Measurements from ENCODE around the gene GON7. TPM values are rescaled to one million over a fixed set of nuclear protein-coding genes. Genes with fewer than 3 reads are reported as not detected.
"Not testable (repeated sequence)": the region's sequence is repeated elsewhere in the genome, so short reads cannot be mapped to it uniquely, and the experiment has no call there.

GON7 gene
- total RNA-seq, 2 donors from 2014 or later: 7.8 to 11.9 TPM

DNA sequence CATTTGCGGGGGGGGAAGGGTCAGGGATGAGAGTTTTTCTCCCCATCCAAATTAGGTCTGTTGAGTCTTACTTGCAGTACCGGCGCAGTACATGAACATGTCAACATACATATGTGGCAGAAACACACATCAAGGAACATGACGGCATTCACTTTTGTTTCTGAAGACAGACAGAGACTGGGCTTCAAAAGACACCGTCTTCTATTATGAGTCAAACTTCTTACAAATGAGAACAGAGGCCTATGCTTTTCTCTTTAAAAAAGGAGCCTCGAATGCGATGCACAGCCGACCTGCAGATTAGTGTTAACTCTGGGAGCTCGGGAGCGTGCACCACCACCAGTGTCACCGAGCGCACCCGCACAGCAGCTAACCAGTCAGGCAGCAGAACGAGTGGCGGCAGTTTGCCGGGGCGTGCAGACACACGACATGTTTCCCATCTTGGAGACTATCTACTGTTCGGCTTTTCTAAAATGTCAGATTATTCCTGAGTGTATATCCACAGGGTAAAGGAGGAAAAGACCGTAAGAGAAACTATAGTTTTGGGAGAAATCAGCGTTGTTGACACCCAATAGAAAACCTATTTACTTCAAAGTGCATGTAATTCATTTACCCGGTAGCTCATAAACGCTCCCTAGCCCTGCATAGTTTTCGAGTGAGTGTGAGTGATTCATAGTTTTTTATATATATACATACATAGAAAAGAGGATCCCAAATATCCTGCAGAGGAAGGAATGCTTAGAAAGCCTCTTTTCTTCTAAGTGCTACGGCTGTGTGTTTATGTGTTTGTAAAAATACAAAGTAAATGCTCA, 33.2 kb upstream of the GON7 start:
- Histone ChIP-seq H3K4me1 (no peaks in the 10 kb centered on the region), H3K9me3 (no peaks in the 10 kb centered on the region), H3K27ac (no peak overlapping the region), H3K36me3 (peaks cover 39% of the 10 kb centered on the region), H3K27me3 (no peaks in the 10 kb centered on the region), H3K4me3 (no peak overlapping the region)
- no peak for DNase-seq (ENCODE audit: low spot score)
- TF ChIP-seq, protein P1, sequence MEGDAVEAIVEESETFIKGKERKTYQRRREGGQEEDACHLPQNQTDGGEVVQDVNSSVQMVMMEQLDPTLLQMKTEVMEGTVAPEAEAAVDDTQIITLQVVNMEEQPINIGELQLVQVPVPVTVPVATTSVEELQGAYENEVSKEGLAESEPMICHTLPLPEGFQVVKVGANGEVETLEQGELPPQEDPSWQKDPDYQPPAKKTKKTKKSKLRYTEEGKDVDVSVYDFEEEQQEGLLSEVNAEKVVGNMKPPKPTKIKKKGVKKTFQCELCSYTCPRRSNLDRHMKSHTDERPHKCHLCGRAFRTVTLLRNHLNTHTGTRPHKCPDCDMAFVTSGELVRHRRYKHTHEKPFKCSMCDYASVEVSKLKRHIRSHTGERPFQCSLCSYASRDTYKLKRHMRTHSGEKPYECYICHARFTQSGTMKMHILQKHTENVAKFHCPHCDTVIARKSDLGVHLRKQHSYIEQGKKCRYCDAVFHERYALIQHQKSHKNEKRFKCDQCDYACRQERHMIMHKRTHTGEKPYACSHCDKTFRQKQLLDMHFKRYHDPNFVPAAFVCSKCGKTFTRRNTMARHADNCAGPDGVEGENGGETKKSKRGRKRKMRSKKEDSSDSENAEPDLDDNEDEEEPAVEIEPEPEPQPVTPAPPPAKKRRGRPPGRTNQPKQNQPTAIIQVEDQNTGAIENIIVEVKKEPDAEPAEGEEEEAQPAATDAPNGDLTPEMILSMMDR (IDR thresholded peaks at IDR 0.05): no peak

DNA sequence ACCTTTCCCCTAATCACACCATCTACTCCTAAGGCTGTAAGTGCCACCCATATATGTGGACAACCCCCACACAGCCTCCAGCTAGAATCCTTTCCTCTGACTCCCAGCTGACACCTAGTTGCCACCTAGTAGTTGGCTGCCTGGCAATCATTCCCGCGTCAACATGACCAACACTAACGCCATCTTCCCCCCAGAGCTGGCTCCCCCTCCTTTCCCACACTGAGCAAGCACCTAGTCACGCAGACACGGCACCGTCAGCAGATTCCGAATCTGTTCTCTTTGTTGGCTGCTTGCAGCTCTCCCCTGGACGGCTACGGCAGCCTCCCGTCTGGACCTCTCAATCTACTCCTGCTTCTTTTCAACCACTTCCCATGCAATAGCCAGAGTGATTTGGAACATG, 27.9 kb upstream of the GON7 start:
- Histone ChIP-seq H3K36me3 (no peaks in the 10 kb centered on the region), H3K27me3 (no peaks in the 10 kb centered on the region), H3K9me3 (no peaks in the 10 kb centered on the region), H3K27ac (no peak overlapping the region), H3K4me1 (peaks cover 0 to 10% of the 10 kb centered on the region in 2 donors), H3K4me3 (no peak overlapping the region)
- TF ChIP-seq, protein P1 (IDR thresholded peaks at IDR 0.05): no peak
- DNase-seq (ENCODE audit: low spot score): no peak

DNA sequence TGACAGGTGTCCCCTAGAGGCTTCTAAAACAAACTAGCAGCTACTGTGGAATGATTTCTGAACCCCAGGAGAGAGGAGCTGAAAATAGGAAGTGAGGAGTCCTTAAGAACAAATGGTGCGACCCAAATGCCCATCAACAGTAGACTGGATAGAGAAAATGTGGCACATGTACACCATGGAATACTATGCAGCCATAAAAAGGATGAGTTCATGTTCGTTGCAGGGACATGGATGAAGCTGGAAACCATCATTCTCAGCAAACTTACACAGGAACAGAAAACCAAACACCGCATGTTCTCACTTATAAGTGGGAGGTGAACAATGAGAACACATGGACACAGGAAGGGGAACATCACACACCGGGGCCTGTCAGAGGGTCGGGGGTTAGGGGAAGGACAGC, 26.2 kb upstream of the GON7 start:
- DNase-seq (ENCODE audit: low spot score); H3K27ac ChIP-seq; H3K4me1 ChIP-seq; H3K27me3 ChIP-seq; H3K36me3 ChIP-seq; H3K4me3 ChIP-seq; H3K9me3 ChIP-seq: not testable (repeated sequence)

DNA sequence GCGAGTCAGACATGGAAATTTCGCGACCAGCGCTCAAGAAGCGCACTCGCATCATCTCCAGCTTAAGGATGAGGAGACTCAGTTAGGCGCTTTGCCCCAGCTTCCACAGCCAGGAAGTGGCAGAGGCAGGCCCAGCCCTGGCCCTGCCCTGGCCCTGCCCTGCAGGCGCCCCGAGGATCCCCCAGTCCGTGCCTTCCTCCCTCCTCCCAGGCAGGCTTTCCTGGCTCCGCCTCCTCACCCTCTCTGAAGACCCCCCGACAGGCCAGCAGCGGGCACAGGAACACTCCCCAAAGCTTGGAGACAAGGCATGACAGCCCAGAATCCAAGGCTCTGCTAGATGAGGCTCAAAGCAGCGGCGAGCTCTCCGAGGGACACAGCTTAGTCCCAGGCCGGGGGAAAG, 25.3 kb upstream of the GON7 start:
- Histone ChIP-seq H3K4me3 (no peak overlapping the region), H3K9me3 (no peaks in the 10 kb centered on the region), H3K27ac (no peak overlapping the region), H3K4me1 (peaks cover 0 to 10% of the 10 kb centered on the region in 2 donors), H3K27me3 (no peaks in the 10 kb centered on the region), H3K36me3 (peaks cover 16% of the 10 kb centered on the region)
- TF ChIP-seq, protein P1 (IDR thresholded peaks at IDR 0.05): no peak
- no peak for DNase-seq (ENCODE audit: low spot score)

DNA sequence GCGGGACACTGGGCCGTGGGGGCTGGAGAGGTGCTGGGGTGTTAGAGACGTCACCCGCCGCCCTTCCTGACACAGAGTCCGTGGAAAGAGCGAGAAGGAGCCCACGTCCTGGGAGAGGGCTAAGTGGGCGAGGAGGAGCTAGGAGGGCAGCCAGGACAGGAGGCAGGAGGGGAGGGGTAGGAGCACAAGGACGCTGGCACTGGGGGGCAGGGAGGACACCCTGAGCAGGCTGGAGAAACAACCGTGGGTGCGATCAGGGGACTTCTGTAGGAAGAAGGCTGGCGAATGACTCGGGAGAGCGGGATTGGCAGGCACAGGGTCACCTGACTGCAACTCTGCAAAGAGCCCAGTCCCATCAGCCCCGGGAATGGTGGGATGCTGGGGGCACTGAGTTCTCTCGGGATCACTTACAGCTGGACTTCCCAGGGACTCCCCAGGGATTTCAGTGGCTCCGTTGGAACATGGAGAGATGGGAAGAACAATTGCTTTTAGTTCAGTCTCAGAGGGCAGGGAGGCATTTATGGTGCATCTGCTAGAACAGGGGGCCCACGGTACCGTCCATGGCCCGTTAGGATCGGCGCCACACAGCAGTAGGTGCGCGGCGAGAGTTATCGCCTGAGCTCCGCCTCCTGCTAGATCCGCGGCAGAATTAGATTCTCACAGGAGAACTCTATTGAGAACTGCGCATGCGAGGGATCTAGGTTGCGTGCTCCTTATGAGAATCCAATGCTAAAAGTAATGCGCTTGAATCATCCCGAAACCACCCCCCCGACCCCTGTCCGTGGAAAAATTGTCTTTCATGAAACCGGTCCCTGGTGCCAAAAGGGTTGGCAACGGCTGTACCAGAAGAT, 24.5 kb upstream of the GON7 start:
- Histone ChIP-seq H3K27ac (no peak overlapping the region), H3K9me3 (no peaks in the 10 kb centered on the region), H3K4me1 (peaks cover 0 to 10% of the 10 kb centered on the region in 2 donors), H3K4me3 (peak overlapping the region; percentile 27 to 44), H3K27me3 (no peaks in the 10 kb centered on the region), H3K36me3 (peaks cover 20% of the 10 kb centered on the region)
- DNase-seq (ENCODE audit: low spot score): no peak
- TF ChIP-seq, protein P1 (IDR thresholded peaks at IDR 0.05): no peak

DNA sequence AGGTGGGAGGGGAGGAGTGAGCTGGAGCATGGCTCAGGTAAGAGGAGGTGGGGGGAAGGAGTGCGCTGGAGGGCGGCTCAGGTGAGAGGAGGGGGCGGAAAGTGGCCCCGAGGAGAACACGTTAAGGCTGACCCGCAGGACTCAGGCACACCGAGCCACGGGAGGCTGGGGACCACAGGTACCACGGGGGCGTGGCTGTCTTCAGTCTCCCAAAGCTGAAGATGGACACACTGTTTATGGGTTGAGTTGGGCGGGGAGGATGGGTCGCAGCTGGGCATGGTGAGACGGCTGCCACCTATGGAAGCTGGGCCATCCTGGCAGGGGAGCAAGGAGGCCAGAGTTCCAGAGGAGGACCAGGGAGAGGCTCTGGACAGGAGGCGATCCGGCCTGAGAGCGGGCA, 23.7 kb upstream of the GON7 start:
- no peak overlapping the region for H3K4me3 ChIP-seq
- TF ChIP-seq, protein P1 (IDR thresholded peaks at IDR 0.05): no peak
- DNase-seq (ENCODE audit: low spot score): no peak

More for the DNA sequence above, 23.7 kb upstream of the GON7 start:
- H3K36me3 ChIP-seq: peaks cover 28% of the 10 kb centered on the region
- no peak overlapping the region for H3K27ac ChIP-seq
- H3K27me3 ChIP-seq: no peaks in the 10 kb centered on the region
- H3K9me3 ChIP-seq: no peaks in the 10 kb centered on the region
- peaks cover 0 to 10% of the 10 kb centered on the region in 2 donors for H3K4me1 ChIP-seq
